Trophoblast cell (in vitro differentiated cells and primary cell): ENCODE measurements around the gene FAM118B.

Source experiments
- DNase-seq, 2 donors: peaks; one replicate each; pipeline ENCODE4 v3.0.0-alpha.2; 2016
- H2AFZ ChIP-seq: 2 replicates; pipeline ENCODE4 v1.6.1; 2013; ENCODE audit warnings: low read length, moderate library complexity, mild to moderate bottlenecking; ENCODE audit not compliant: insufficient read depth, poor library complexity
- H2AK5ac ChIP-seq: 2 replicates; pipeline ENCODE4 v1.6.1; 2013; ENCODE audit warnings: mild to moderate bottlenecking, low read length
- H2BK120ac ChIP-seq: 2 replicates; pipeline ENCODE4 v1.6.1; 2013; ENCODE audit warnings: low read length, mild to moderate bottlenecking, moderate library complexity; ENCODE audit not compliant: insufficient read depth, poor library complexity
- H2BK12ac ChIP-seq: 2 replicates; pipeline ENCODE4 v1.6.1; 2013; ENCODE audit warnings: mild to moderate bottlenecking, low read length, moderate library complexity
- H2BK5ac ChIP-seq: 2 replicates; pipeline ENCODE4 v1.6.1; 2013; ENCODE audit warnings: low read length, low read depth, moderate library complexity, mild to moderate bottlenecking; ENCODE audit not compliant: poor library complexity
- H3K14ac ChIP-seq: 2 replicates; pipeline ENCODE4 v1.6.1; 2013; ENCODE audit warnings: mild to moderate bottlenecking, low read length
- H3K18ac ChIP-seq: 2 replicates; pipeline ENCODE4 v1.6.1; 2013; ENCODE audit warnings: mild to moderate bottlenecking, low read length
- H3K23ac ChIP-seq: 2 replicates; pipeline ENCODE4 v1.6.1; 2013; ENCODE audit warnings: low read length
- H3K27ac ChIP-seq: 2 replicates; pipeline ENCODE4 v1.5.1; 2013; ENCODE audit warnings: low read depth, mild to moderate bottlenecking, inconsistent platforms, low read length, moderate library complexity
- H3K27me3 ChIP-seq: 2 replicates; pipeline ENCODE4 v1.6.1; 2013; ENCODE audit warnings: inconsistent platforms, mild to moderate bottlenecking, low read length, moderate library complexity; ENCODE audit not compliant: insufficient read depth
- H3K36me3 ChIP-seq, 2 experiments: 1 replicate in 1 of 2; 2 replicates in 1 of 2; pipeline ENCODE4 v1.6.1; 2013; ENCODE audit warnings: low read length in 2 of 2, mild to moderate bottlenecking in 2 of 2, moderate library complexity in 1 of 2; ENCODE audit not compliant: insufficient read depth in 2 of 2, control insufficient read depth in 1 of 2
- H3K4ac ChIP-seq: 2 replicates; pipeline ENCODE4 v1.6.1; 2013; ENCODE audit warnings: low read depth, mild to moderate bottlenecking, low read length, moderate library complexity
- H3K4me1 ChIP-seq, 2 experiments: 1 replicate in 1 of 2; 2 replicates in 1 of 2; pipeline ENCODE4 v1.6.1; 2013; ENCODE audit warnings: low read length in 2 of 2, mild to moderate bottlenecking in 2 of 2, moderate library complexity in 1 of 2; ENCODE audit not compliant: insufficient read depth in 2 of 2, control insufficient read depth in 1 of 2
- H3K4me2 ChIP-seq: 2 replicates; pipeline ENCODE4 v1.6.1; 2013; ENCODE audit warnings: inconsistent platforms, mild to moderate bottlenecking, low read length, moderate library complexity
- H3K4me3 ChIP-seq: 2 replicates; pipeline ENCODE4 v1.5.1; 2013; ENCODE audit warnings: mild to moderate bottlenecking, low read depth, low read length, inconsistent platforms
- H3K79me1 ChIP-seq: one replicate; pipeline ENCODE4 v1.6.1; 2013; ENCODE audit warnings: low read length
- H3K79me2 ChIP-seq: 2 replicates; pipeline ENCODE4 v1.6.1; 2013; ENCODE audit warnings: low read length, mild to moderate bottlenecking; ENCODE audit not compliant: control insufficient read depth, insufficient read depth, poor library complexity
- H3K9ac ChIP-seq: 2 replicates; pipeline ENCODE4 v1.6.1; 2013; ENCODE audit warnings: mild to moderate bottlenecking, low read length
- H3K9me3 ChIP-seq: 2 replicates; pipeline ENCODE4 v1.6.1; 2013; ENCODE audit warnings: low read depth, mild to moderate bottlenecking, control low read depth, inconsistent platforms, low read length; ENCODE audit not compliant: insufficient read depth
- H4K12ac ChIP-seq: 2 replicates; pipeline ENCODE4 v1.6.1; 2013; ENCODE audit warnings: low read depth, mild to moderate bottlenecking, low read length, moderate library complexity
- H4K8ac ChIP-seq: 2 replicates; pipeline ENCODE4 v1.6.1; 2013; ENCODE audit warnings: low read depth, mild to moderate bottlenecking, low read length, moderate library complexity
- H4K91ac ChIP-seq: one replicate; pipeline ENCODE4 v1.6.1; 2013; ENCODE audit warnings: low read depth, mild to moderate bottlenecking, low read length, moderate library complexity
- WGBS: extraction: QIAGEN DNeasy Blood & Tissue Kit; methylation state at CpG from one replicate; pipeline ENCODE4 v1.1.7; 2013; ENCODE audit warnings: missing lambda C conversion rate; ENCODE audit not compliant: insufficient read length, insufficient coverage; ENCODE audit errors: extremely low coverage; 5-methylcytosine and 5-hydroxymethylcytosine counted together

The FAM118B gene

GRCh38 chr11:126265811-126266210 lies 54.2 kb downstream of the FAM118B start:
- Histone ChIP-seq H3K23ac (no peak overlapping the region), H3K4me1 (peaks cover 9% of the 10 kb centered on the region in 2 experiments), H2BK120ac (no peak overlapping the region), H2AK5ac (no peak overlapping the region), H3K4ac (no peak overlapping the region), H3K79me2 (peaks cover 12% of the 10 kb centered on the region), H3K9ac (no peak overlapping the region), H3K14ac (no peak overlapping the region), H3K27ac (no peak overlapping the region), H4K12ac (no peak overlapping the region), H3K36me3 (peaks cover 40 to 55% of the 10 kb centered on the region in 2 experiments), H2BK5ac (no peak overlapping the region), H3K18ac (no peak overlapping the region), H3K4me2 (no peak overlapping the region), H3K4me3 (no peak overlapping the region), H4K91ac (no peak overlapping the region), H4K8ac (no peak overlapping the region), H3K79me1 (peaks cover 7% of the 10 kb centered on the region), H3K9me3 (no peaks in the 10 kb centered on the region), H2BK12ac (no peak overlapping the region), H2AFZ (no peak overlapping the region), H3K27me3 (no peaks in the 10 kb centered on the region)
- no CpG with 5 or more reads among the region's 8 CpGs for WGBS
- peak; percentile 79 to 88 for DNase-seq

DNA sequence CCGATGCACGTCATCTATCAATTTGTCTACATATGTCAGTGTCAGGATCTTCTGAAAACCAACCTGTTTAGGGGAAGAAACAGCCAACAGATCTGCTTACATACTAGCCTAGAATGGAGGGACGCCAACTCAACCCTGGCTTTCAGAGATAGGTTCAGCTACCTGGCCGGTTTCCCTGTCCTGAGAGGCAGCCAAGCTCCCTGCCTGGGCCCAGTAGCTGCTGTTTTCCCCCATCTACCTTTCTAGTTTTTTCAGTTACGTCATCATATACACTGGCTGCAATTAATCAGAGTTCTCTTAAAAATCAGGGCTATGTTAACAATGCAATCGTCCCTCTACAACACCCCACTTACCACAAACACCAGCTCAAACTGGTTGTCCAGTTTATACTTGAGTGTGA lies 56.1 kb downstream of the FAM118B start:
- Histone ChIP-seq H3K27me3 (no peaks in the 10 kb centered on the region), H4K8ac (peak overlapping the region; percentile 50), H4K91ac (no peak overlapping the region), H3K4me2 (peak overlapping the region; percentile 86), H3K27ac (no peak overlapping the region), H3K79me2 (peaks cover 12% of the 10 kb centered on the region), H3K4ac (peak overlapping the region; percentile 87), H2AK5ac (peak overlapping the region; percentile 2), H3K9me3 (no peaks in the 10 kb centered on the region), H3K4me3 (peak overlapping the region; percentile 98), H2BK5ac (no peak overlapping the region), H3K4me1 (peaks cover 9% of the 10 kb centered on the region in 2 experiments), H3K79me1 (peaks cover 7% of the 10 kb centered on the region), H3K9ac (peak overlapping the region; percentile 99), H3K36me3 (peaks cover 37 to 57% of the 10 kb centered on the region in 2 experiments), H3K23ac (no peak overlapping the region), H4K12ac (no peak overlapping the region), H3K18ac (no peak overlapping the region), H2BK12ac (no peak overlapping the region), H2AFZ (no peak overlapping the region), H2BK120ac (no peak overlapping the region), H3K14ac (peak overlapping the region; percentile 7)
- no peak for DNase-seq
- WGBS = no CpG with 5 or more reads among the region's 6 CpGs

GRCh38 chr11:126268361-126268707 lies 56.8 kb downstream of the FAM118B start:
- no CpG with 5 or more reads among the region's 23 CpGs for WGBS
- no peak for DNase-seq

DNA sequence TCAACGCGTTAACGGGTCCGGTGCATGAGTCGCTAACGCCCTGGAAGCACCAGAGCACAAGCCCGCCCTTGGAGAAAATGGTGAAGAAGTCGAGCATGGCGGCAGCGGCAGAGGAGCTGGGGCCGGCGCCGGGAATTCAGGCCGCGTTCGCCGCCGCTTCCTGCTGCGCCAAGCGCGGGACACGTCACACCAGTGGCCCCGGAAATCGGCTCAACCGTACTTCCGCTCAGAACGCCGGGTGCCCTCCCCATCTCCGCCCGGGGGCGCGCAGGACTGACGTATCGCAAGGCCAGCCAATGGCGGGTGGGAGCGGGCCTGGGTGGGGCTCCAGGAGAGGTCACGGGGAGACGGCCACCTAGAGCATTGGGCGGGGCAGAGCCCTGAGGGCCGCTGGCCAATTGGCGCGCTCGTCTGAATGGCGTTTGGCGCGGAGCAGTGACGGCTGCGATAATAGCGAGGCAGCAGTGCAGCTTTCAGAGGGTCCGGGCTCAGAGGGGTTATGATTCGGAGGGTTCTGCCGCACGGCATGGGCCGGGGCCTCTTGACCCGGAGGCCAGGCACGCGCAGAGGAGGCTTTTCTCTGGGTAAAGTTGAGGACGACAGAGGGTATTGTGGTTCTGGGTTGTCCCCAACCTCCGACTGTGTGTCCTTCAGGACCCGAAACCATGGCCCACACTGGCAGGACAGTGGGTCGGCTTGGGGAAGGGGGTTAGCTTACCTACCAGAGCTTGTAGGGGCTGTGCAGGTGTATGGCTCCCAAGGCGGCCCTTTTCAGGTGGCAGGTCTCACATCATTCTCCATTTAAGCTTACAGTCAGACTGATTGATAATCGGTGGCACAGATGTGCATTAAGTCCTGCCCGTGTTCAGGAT lies 57.4 kb downstream of the FAM118B start, which contains the start of the genes FOXRED1 and SRPRA:
FOXRED1 (plus strand) TSS at position 447 of the 872 bp plus-strand sequence; CDS start at position 500, 53 bp downstream.
SRPRA (minus strand) TSS at position 188 of the 872 bp plus-strand sequence; CDS start at position 97, 91 bp downstream.
- H3K4ac ChIP-seq = peak within 1 kb of the TSS; percentile 97
- H2AFZ ChIP-seq = peak within 1 kb of the TSS; percentile 89
- H3K4me1 ChIP-seq = peaks cover 9% of the 10 kb centered on the region in 2 experiments
- H3K27me3 ChIP-seq = no peaks in the 10 kb centered on the region
- H3K4me2 ChIP-seq = peak within 1 kb of the TSS; percentile 90
- peak within 1 kb of the TSS; percentile 94 for H3K27ac ChIP-seq
- no peak within 1 kb of the TSS for H2BK12ac ChIP-seq
- H3K18ac ChIP-seq = peak within 1 kb of the TSS; percentile 98
- peaks cover 7% of the 10 kb centered on the region for H3K79me1 ChIP-seq
- peak within 1 kb of the TSS; percentile 99 for H3K9ac ChIP-seq
- H4K12ac ChIP-seq = peak within 1 kb of the TSS; percentile 100
- peak within 1 kb of the TSS; percentile 98 for H3K4me3 ChIP-seq
- no CpG with 5 or more reads among the region's 64 CpGs for whole genome bisulfite sequencing
- H4K91ac ChIP-seq = peak within 1 kb of the TSS; percentile 92
- no peak within 1 kb of the TSS for H3K23ac ChIP-seq
- DNase-seq = peak; percentile 99
- peak within 1 kb of the TSS; percentile 97 for H2AK5ac ChIP-seq
- peaks cover 34 to 57% of the 10 kb centered on the region in 2 experiments for H3K36me3 ChIP-seq
- peak within 1 kb of the TSS; percentile 99 for H4K8ac ChIP-seq
- peak within 1 kb of the TSS; percentile 97 for H2BK5ac ChIP-seq
- H3K14ac ChIP-seq = peak within 1 kb of the TSS; percentile 98
- H3K79me2 ChIP-seq = peaks cover 12% of the 10 kb centered on the region
- H3K9me3 ChIP-seq = no peaks in the 10 kb centered on the region
- H2BK120ac ChIP-seq = peak within 1 kb of the TSS; percentile 78

More at GRCh38 chr11:126268361-126268707, 56.8 kb downstream of the FAM118B start:
- Histone ChIP-seq H3K9me3 (no peaks in the 10 kb centered on the region), H4K12ac (peak overlapping the region; percentile 100), H2AFZ (peak overlapping the region; percentile 74), H4K8ac (peak overlapping the region; percentile 99), H3K4me1 (peaks cover 9% of the 10 kb centered on the region in 2 experiments), H3K23ac (no peak overlapping the region), H2BK120ac (peak overlapping the region; percentile 78), H2AK5ac (peak overlapping the region; percentile 78), H2BK12ac (no peak overlapping the region), H3K9ac (peak overlapping the region; percentile 99), H3K27me3 (no peaks in the 10 kb centered on the region), H2BK5ac (peak overlapping the region; percentile 97), H3K27ac (peak overlapping the region; percentile 94), H3K18ac (peak overlapping the region; percentile 98), H3K36me3 (peaks cover 38 to 58% of the 10 kb centered on the region in 2 experiments), H4K91ac (peak overlapping the region; percentile 92), H3K4me2 (peak overlapping the region; percentile 86), H3K4ac (peak overlapping the region; percentile 90), H3K14ac (peak overlapping the region; percentile 98), H3K4me3 (peak overlapping the region; percentile 98), H3K79me2 (peaks cover 12% of the 10 kb centered on the region), H3K79me1 (peaks cover 7% of the 10 kb centered on the region)
